HEK293 (cell line): ENCODE results near the gene PIP5KL1.

Experiments
- ATF2 ChIP-seq: fragments of 450-650 bp; formaldehyde crosslinking; IDR thresholded peaks from 2 replicates; pipeline ENCODE4 v1.5.1; 2016; ENCODE audit warnings: missing biosample characterization, missing genetic modification characterization, low read depth
- TCF7L2 ChIP-seq: IDR thresholded peaks from 2 replicates; pipeline ENCODE4 v1.6.1; 2011; ENCODE audit warnings: low read depth, mild to moderate bottlenecking, inconsistent platforms, low read length, moderate library complexity, borderline replicate concordance
- ZBTB8A ChIP-seq: fragments of 450-650 bp; formaldehyde crosslinking; IDR thresholded peaks from 2 replicates; pipeline ENCODE4 v1.5.1; 2016; ENCODE audit warnings: missing biosample characterization, missing genetic modification characterization
- ZNF629 ChIP-seq: fragments of 450-650 bp; formaldehyde crosslinking; IDR thresholded peaks from 2 replicates; pipeline ENCODE4 v1.5.1; 2017; ENCODE audit warnings: missing biosample characterization, missing genetic modification characterization
- ZNF791 ChIP-seq: fragments of 450-650 bp; formaldehyde crosslinking; IDR thresholded peaks from 2 replicates; pipeline ENCODE4 v1.5.1; 2016; ENCODE audit warnings: missing biosample characterization, missing genetic modification characterization
- ZNF792 ChIP-seq: fragments of 450-650 bp; formaldehyde crosslinking; IDR thresholded peaks from 2 replicates; pipeline ENCODE4 v1.5.1; 2016; ENCODE audit warnings: missing biosample characterization, missing genetic modification characterization
- TF ChIP-seq, protein P1 (sequence below): fragments of 450-650 bp; formaldehyde crosslinking; IDR thresholded peaks from 2 replicates; pipeline ENCODE4 v1.5.1; 2016; ENCODE audit warnings: missing biosample characterization, missing genetic modification characterization
- TF ChIP-seq, protein P2 (sequence below): fragments of 450-650 bp; formaldehyde crosslinking; IDR thresholded peaks from 2 replicates; pipeline ENCODE4 v1.5.1; 2016; ENCODE audit warnings: missing biosample characterization, missing genetic modification characterization

GRCh38 chr9:127880143-127880542 lies 50.4 kb downstream of the PIP5KL1 start:
- TF ChIP-seq, protein P1, sequence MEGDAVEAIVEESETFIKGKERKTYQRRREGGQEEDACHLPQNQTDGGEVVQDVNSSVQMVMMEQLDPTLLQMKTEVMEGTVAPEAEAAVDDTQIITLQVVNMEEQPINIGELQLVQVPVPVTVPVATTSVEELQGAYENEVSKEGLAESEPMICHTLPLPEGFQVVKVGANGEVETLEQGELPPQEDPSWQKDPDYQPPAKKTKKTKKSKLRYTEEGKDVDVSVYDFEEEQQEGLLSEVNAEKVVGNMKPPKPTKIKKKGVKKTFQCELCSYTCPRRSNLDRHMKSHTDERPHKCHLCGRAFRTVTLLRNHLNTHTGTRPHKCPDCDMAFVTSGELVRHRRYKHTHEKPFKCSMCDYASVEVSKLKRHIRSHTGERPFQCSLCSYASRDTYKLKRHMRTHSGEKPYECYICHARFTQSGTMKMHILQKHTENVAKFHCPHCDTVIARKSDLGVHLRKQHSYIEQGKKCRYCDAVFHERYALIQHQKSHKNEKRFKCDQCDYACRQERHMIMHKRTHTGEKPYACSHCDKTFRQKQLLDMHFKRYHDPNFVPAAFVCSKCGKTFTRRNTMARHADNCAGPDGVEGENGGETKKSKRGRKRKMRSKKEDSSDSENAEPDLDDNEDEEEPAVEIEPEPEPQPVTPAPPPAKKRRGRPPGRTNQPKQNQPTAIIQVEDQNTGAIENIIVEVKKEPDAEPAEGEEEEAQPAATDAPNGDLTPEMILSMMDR (tag by site-specific recombination): no peak
- TF ChIP-seq ZNF791: no peak
- no peak for TF ChIP-seq ZNF792 (tag by site-specific recombination)
- TF ChIP-seq ZBTB8A: no peak
- TF ChIP-seq TCF7L2: no peak
- TF ChIP-seq ZNF629 (tag by site-specific recombination): no peak
- no peak for TF ChIP-seq ATF2
- TF ChIP-seq, protein P2, sequence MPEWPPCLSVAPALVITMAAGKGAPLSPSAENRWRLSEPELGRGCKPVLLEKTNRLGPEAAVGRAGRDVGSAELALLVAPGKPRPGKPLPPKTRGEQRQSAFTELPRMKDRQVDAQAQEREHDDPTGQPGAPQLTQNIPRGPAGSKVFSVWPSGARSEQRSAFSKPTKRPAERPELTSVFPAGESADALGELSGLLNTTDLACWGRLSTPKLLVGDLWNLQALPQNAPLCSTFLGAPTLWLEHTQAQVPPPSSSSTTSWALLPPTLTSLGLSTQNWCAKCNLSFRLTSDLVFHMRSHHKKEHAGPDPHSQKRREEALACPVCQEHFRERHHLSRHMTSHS (tag by site-specific recombination): no peak
